Endometrial microvascular endothelial cells (primary cell): ENCODE measurements around the gene SEMA4A. TPM values are rescaled to one million over a fixed set of nuclear protein-coding genes. Genes with fewer than 3 reads are reported as not detected.

Source experiments
- in situ Hi-C: cut with HindIII; loops from 2 replicates; pipeline ENCODE4 v1.10.0; 2017; ENCODE audit warnings: low sequenced_read_pairs, low pct_unique_long_range_greater_than_20kb; ENCODE audit errors: inconsistent ontology term
- total RNA-seq: library from RNA; depleted of rRNA; stranded (reverse); fragments of >200 nt; gene quantifications from one replicate; pipeline ENCODE4 v1.2.3, GENCODE V29; 2015; ENCODE audit errors: inconsistent ontology term

SEMA4A gene
- total RNA-seq, 1 donor from 2014 or later: 0.09 TPM

DNA sequence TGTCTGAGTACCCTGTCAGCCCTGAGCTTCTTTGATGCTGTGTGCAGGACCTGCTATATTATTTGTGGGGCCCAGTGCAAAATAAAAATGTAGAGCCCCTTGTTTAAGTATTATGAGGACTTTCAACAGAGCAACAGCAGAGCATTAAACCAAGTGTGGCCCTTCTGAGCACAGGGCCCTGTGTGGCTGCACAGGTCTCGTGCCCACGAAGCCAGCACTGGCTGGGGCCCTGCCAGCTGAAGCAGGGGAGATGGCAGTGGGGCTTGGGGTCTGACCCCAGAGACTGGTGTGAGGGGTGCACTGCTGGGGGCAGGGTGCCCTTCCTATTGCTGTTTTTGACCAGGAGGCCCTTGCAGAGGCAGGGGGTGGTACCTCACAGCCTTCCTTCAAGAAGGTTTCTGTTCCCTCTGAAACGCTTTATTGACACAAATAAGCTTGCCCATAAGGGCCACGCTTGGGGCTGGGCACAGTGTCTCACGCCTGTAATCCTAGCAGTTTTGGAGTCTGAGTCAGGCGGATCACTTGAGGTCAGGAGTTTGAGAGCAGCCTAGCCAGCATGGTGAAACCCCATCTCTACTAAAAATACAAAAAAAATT, 2.2 kb upstream of the SEMA4A start:
- in situ Hi-C loops: no loop called here

DNA sequence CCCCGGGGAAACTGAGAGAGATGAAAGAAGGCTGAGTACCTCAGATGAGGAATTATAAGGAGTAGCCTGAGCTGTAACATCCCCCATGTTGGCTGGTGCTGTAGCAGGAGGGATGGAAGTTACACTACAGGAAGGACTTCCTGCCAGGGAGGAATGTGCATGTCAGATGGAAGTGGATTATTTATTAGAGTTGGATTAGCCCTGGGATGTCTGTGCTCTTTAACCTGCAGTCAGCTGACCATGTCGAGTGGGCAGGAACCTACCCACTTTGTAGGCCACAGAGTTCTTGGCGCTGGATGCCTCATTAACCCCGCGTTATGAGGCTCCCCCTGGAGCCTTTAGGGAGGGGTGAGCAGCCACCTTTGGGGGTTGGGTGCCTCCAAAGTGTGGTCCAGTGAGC, 757 bp upstream of the SEMA4A start:
- in situ Hi-C loops: no loop called here

DNA sequence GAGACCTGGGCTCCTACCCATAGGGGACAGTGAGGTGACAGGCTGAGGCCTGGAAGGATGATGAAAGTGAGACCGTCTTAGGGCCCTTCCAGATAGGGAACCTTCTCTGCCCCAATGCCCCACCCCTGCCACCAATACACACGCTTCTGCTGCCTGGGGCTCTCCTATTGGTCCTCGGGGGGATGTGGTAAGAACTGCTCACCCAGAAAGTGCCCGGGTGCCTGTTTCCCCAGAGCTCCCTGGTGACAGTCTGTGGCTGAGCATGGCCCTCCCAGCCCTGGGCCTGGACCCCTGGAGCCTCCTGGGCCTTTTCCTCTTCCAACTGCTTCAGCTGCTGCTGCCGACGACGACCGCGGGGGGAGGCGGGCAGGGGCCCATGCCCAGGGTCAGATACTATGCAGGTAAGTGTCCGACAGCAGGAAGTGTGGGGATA, 948 bp downstream of the SEMA4A start:
- in situ Hi-C loops: no loop called here

DNA sequence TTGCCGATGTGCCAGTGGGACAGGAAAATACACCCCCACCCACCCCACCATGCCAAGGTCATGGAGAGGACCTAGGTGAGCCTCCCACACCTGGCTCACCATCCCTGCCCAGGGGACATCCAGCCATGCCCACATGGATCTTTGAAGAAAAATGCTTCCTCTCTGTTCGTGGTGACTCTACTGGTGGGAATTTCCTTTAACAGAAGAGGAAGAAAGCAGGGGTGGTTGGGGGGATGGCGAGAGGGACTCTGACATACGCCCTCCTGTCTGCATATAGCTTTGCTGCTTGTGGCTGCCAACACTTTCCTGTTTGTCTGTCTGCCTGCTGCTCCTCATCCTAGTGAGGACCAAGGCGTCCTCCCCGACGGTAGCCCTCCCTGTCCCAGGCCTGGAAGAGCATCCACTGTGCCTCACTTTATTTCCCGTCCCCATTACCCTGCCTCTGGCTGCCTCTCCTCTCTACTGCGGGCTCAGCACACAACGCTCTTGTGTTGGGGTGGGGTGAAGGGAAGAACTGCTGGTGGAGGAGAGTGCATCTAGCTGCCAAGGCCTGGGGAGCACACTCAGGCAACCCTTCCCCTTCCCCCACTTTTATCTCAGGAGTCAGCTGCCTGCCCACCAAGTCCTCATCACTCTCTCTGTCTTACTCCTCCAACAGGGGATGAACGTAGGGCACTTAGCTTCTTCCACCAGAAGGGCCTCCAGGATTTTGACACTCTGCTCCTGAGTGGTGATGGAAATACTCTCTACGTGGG, 2.5 kb downstream of the SEMA4A start:
- in situ Hi-C loops: no loop called here

DNA sequence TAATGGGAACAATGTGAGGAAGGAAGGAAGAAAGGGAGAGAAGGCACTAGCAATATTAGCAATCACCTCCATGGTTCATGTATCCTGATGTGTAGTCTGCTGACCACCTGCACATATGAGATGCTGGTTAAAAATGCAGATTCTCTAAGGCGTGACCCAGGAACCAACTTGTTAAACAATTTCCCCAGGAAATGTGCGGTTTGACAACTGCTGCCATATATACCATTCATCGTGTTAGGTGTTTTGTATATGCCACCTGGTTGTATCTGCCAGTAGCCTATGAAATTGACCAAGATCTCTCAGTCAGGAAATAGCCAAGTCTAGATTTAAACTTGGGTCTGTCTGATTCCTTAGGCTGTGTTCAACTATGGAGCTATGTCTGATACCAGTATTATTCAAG, 4.1 kb downstream of the SEMA4A start:
- in situ Hi-C loops: no loop called here

DNA sequence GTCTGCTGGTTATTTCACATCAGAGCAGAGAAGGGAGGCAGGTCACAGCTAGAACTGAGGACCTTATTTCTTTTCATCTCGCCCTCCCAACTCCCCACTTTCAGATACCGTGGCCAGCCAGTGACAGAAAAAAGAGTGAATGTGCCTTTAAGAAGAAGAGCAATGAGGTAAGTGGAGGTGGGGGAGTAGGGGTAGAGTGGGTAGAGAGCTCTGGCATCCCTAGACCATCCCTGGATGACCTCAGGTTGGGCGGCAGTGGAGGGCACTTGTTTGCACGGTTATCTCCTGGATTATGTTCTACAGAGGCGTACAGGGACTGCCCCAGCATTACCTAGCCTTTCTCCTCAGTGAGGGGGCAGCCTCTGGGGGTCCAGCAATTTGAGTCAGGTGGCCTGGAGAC, 4.6 kb downstream of the SEMA4A start:
- in situ Hi-C loops: no loop called here

DNA sequence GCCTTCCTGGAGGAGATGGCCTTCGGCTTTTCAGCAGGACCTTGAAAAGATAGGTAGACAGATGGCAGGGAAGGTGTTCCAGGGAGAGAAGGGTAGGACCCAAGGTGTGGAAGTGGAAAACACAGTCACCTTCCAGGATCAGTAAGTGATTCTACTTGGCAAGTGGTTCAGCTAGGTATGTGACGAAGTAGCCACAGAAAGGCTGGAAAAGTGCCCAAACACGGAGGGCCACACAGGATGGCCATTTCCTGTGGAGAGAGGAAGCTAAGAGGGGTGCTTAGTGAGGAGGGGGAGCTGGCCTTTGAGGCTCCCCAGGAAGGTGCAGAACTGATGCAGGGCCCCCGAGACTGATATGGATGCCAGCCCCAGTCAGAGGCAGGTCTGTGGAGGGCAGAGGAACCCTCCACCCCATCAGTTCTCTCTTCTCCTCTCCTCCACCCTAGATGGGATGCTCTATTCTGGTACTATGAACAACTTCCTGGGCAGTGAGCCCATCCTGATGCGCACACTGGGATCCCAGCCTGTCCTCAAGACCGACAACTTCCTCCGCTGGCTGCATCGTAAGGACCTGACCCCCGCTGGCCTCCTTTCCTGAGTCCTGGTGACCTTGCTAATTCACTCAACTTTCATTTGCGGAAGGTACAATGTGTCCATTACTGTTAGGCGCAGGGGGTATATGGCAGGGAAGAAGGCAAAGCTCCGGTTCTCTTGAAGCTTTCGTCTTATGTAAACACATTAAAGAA, 6.8 kb downstream of the SEMA4A start:
- in situ Hi-C loops: no loop called here

DNA sequence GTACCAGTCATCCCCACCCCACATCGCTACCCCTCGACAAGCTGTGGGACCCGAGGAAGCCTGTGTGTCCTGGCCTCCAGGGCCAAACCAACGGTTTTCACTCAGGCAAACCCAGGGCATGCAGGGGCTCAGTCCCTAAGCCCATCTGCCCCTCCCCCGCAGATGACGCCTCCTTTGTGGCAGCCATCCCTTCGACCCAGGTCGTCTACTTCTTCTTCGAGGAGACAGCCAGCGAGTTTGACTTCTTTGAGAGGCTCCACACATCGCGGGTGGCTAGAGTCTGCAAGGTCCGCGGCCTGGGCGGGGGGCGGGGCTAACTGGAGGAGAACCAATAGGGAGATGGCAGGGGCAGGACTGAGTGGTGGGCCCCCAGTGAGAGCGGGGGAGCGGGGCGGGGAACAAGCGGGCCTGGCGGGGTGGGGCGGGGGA, 7.4 kb downstream of the SEMA4A start:
- in situ Hi-C loops: no loop called here

DNA sequence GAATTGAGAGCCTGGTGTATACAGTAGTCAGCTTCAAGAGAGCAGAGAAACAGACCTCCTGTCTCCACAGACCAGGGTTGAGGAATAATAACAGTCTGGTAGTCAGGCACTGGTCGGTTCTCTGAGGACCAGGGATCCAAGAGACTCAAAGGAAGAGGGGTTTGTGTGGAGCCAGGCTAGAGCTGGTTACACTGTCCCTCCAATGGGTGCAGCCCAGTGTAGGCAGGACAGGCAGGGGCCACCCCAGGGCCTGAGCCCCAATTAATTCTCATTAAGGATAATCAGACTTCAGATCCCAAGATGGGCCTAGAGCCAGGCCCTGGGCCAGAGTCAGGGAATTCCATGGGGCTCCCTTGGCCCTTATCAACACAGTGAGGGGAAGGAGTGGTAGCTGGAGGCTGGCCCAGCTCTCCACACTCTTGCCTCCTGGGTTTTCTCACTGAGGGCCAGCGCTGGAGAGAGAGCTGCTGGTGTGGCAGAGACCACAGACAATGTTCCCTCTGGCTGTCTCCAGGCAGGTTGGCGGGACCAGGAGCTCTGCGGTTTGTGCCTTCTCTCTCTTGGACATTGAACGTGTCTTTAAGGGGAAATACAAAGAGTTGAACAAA, 9.1 kb downstream of the SEMA4A start:
- in situ Hi-C loops: no loop called here

DNA sequence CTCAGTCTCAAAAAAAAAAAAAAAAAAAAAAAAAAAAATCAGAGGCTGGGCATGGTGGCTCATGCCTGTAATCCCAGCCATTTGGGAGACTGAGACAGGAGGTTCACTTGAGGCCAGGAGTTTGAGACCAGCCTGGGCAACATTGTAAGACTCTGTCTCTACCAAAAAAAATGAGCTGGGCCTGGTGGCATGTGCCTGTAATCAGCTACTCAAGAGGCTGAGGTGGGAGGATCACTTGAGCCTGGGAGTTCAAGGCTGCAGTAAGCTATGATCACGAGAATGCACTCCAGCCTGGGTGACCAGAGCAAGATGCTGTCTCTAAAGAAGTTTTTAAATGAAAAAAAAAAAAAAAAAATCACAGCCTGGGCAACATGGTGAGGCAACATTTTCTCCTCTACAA, 10.3 kb downstream of the SEMA4A start:
- in situ Hi-C loops: no loop called here

DNA sequence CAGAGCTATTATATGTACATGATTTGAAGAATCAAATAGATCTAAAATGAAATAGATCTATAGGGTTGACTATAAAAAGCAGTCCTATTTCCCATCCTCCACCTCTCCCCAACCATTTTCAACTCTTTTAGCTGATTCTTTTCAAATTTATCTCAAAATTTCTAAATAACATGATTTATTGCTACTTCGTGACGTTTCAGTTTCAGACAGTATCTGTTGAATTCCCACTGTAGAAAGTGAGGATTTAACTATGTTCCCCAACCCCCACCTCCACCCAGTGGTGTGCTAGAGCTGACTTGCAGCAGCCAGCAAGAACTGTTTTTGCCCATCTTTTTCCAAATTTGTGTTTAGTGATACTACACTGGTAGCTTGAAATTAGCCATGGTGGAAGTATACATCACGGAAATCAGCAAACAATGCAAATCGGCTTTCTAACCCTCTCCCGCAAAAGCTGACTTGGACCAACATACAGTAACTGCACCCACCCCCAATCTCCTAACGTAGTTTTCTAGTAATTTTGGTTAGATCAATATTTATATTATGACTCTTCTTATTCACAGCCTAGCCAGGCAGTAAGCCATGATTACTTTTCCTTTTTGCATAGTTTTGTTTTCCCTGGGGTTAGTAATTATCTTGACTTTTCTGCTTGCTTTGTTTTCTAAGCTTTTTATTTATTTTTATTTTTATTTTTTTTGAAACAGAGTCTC, 10.9 kb downstream of the SEMA4A start:
- in situ Hi-C loops: no loop called here

DNA sequence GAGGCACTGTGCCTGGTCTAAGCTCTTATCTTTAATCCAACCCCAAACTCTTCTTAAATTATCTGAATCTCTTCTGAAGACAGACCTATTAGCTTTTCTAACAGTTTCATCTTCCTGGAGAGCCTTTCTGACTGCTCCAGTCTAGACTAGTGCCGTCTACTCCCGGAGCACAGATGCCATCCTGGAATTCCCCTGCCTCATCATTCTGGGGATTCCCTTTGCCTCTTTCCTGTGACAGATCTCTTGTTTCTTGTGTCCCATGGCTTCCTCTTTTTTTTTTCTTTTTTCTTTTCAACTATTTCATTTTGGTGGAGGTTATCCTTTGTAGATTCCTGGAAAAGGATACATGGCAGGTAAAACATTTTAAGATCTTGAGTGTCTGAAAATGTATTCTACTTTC, 11.7 kb downstream of the SEMA4A start:
- in situ Hi-C loops: no loop called here

DNA sequence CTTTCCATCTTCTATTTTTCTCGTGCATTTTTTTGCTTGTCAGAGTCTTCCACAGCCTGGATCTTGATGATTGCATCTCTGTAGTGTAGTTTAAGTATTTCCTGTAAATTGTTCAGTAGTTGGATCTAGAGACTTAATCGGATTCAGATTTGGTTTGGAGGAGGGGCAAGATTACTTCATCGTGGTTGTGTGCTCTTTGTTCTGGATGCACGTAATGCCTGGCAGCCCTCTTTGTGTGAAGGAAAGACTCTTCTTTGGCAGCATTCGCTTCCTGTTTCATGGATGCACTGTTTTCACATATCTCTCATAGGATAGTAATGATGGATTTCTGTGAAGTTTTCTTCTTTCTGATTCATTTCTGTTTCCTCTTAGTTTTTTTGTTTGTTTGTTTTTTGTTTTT, 14.2 kb downstream of the SEMA4A start:
- in situ Hi-C loops: no loop called here

DNA sequence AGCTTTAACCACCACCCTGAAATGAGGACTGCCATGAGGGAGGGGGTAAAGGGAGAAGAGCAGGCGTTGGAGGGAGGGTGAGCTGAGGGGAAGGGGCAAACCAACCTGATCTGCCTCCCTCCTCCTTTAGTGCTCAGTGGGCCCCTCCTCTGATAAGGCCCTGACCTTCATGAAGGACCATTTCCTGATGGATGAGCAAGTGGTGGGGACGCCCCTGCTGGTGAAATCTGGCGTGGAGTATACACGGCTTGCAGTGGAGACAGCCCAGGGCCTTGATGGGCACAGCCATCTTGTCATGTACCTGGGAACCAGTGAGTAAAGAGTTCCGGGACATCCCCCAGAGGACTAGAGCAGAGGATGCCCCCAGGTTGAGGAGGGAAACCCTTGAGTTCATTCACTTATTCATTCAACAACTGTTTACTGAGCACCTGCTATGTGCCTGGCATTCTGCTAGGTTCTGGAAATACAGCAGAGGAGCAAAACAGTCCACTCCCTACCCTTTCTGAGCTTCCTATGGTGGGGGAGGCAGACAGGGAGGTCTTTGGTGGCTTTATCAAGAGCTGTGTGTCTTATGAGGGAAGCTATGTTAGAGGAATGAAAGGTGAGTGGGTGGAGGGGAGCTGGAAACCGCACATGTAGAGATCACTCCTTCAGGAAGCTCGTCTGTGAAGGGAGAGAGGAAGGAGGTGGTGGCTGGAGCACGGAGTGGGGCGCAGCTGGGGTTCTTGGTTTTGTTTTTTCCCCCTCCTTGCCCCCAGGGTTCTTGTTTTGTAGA, 19.5 kb downstream of the SEMA4A start:
- in situ Hi-C loops: no loop called here

DNA sequence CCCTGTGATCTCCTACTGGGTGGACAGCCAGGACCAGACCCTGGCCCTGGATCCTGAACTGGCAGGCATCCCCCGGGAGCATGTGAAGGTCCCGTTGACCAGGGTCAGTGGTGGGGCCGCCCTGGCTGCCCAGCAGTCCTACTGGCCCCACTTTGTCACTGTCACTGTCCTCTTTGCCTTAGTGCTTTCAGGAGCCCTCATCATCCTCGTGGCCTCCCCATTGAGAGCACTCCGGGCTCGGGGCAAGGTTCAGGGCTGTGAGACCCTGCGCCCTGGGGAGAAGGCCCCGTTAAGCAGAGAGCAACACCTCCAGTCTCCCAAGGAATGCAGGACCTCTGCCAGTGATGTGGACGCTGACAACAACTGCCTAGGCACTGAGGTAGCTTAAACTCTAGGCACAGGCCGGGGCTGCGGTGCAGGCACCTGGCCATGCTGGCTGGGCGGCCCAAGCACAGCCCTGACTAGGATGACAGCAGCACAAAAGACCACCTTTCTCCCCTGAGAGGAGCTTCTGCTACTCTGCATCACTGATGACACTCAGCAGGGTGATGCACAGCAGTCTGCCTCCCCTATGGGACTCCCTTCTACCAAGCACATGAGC, 23.3 kb downstream of the SEMA4A start:
- in situ Hi-C loops: no loop called here

DNA sequence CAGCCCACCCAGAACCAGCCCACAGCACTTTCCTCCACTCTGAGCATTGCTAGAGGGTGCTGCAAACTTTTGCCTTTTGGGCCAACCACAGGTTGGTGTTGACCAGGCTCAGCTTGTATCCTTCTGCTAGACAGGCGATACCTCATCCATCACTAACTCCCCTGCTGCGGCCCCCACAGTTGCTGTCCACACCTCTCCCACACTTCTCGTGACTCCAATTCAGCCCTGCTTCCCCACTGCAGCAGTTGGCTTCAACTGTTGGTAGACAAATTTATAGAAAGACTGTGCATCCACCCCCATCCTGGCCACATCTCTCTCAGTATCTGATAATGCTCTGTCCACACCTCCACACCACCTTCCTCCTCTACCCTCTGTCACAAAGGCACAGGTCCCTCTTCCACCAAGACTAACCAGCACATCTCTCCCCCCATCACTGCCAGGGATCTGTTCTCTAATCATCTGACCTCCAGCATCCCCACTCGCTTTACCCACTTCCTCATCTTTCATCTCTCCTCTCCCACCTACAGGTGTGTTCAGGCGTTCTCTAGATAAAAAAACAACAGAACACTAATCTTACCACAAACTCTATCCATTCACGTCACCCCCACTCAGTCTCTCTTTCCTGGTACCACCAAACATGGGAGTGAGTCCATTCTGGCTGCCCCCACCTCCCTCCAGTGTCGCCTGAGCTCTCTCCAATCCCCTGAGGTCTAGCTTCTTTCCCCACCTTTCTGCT, 24.7 kb downstream of the SEMA4A start:
- in situ Hi-C loops: no loop called here

DNA sequence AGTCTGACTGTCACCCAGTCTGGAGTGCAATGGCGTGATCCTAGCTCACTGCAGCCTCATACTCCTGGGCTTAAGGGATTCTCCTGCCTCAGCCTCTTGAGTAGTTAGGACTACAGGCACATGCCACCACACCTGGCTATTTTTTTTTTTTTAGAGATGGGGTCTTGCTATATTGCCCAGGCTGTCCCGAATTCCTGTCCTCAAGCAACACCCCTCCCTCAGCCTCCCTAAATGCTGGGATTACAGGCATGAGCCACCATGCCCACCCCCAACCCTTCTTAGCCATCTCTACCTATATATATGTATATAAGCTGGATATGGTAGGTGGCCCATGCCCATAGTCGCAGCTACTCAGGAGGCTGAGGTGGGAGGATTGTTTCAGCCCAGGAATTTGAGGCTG, 27.1 kb downstream of the SEMA4A start:
- in situ Hi-C loops: no loop called here
